ENCODE results near the gene U2AF2.

U2AF2 gene

DNA sequence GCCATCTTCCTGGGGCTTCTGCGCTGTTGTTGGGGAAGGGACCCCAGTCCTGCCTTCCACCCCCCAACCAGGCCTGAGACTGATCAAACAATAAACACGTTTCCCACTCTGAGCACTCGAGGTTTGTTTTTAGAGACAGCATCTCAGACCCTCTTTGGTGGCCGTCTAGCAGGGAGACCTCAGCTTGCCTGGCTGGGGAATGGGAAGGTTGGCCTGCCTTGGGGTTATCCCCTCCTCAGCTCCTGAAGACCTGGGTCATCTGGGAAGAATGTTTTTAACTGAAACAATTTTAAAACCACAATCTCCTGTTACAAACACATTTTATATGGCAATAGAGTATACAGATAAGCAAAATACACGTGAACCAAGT, 9.3 kb upstream of the U2AF2 start:
- Histone ChIP-seq H3K9me3 (ENCODE audit: control insufficient read depth, insufficient read depth, low read depth, low read length) (no peaks in the 10 kb centered on the region), H3K27ac (ENCODE audit: extremely low read depth, low read depth, low read length) (no peak overlapping the region), H3K4me1 (ENCODE audit: control insufficient read depth, insufficient read depth, low read length) (peaks cover 22% of the 10 kb centered on the region), H3K4me3 (ENCODE audit: low read depth, low read length) (no peak overlapping the region), H3K36me3 (ENCODE audit: control insufficient read depth in 2 of 2, insufficient read depth in 1 of 2, low read length in 2 of 2) (peaks cover 12 to 28% of the 10 kb centered on the region in 2 experiments; a peak in 2 of 3 replicates)
- CTCF ChIA-PET, result interaction anchor here (0.6 to 3.0 kb wide), 7 partner anchors 8 to 842 kb away, joined by 3 to 37 read pairs (median 3); no protein-coding TSS in a partner anchor
- POLR2A ChIA-PET, result interaction anchor here (0.9 to 3.3 kb wide), 5 partner anchors 9 to 47 kb away, joined by 3 to 16 read pairs (median 5); partner anchors contain the start of genes FIZ1 and U2AF2
- TF ChIP-seq, protein P1, sequence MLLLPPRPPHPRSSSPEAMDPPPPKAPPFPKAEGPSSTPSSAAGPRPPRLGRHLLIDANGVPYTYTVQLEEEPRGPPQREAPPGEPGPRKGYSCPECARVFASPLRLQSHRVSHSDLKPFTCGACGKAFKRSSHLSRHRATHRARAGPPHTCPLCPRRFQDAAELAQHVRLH (tag by site-specific recombination; IDR thresholded peaks at IDR 0.05), result no peak
- TF ChIP-seq, protein P2, sequence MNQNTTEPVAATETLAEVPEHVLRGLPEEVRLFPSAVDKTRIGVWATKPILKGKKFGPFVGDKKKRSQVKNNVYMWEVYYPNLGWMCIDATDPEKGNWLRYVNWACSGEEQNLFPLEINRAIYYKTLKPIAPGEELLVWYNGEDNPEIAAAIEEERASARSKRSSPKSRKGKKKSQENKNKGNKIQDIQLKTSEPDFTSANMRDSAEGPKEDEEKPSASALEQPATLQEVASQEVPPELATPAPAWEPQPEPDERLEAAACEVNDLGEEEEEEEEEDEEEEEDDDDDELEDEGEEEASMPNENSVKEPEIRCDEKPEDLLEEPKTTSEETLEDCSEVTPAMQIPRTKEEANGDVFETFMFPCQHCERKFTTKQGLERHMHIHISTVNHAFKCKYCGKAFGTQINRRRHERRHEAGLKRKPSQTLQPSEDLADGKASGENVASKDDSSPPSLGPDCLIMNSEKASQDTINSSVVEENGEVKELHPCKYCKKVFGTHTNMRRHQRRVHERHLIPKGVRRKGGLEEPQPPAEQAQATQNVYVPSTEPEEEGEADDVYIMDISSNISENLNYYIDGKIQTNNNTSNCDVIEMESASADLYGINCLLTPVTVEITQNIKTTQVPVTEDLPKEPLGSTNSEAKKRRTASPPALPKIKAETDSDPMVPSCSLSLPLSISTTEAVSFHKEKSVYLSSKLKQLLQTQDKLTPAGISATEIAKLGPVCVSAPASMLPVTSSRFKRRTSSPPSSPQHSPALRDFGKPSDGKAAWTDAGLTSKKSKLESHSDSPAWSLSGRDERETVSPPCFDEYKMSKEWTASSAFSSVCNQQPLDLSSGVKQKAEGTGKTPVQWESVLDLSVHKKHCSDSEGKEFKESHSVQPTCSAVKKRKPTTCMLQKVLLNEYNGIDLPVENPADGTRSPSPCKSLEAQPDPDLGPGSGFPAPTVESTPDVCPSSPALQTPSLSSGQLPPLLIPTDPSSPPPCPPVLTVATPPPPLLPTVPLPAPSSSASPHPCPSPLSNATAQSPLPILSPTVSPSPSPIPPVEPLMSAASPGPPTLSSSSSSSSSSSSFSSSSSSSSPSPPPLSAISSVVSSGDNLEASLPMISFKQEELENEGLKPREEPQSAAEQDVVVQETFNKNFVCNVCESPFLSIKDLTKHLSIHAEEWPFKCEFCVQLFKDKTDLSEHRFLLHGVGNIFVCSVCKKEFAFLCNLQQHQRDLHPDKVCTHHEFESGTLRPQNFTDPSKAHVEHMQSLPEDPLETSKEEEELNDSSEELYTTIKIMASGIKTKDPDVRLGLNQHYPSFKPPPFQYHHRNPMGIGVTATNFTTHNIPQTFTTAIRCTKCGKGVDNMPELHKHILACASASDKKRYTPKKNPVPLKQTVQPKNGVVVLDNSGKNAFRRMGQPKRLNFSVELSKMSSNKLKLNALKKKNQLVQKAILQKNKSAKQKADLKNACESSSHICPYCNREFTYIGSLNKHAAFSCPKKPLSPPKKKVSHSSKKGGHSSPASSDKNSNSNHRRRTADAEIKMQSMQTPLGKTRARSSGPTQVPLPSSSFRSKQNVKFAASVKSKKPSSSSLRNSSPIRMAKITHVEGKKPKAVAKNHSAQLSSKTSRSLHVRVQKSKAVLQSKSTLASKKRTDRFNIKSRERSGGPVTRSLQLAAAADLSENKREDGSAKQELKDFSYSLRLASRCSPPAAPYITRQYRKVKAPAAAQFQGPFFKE (tag by site-specific recombination; IDR thresholded peaks at IDR 0.05; ENCODE audit: borderline replicate concordance), result no peak
- no peak for TF ChIP-seq ZXDB (tag by site-specific recombination; IDR thresholded peaks at IDR 0.05)
- TF ChIP-seq ZNF514 (tag by site-specific recombination; IDR thresholded peaks at IDR 0.05), result no peak
- TF ChIP-seq ZFP37 (tag by site-specific recombination; IDR thresholded peaks at IDR 0.05), result no peak
- no peak for TF ChIP-seq SP3 (tag by site-specific recombination; IDR thresholded peaks at IDR 0.05)
- TF ChIP-seq, protein P3, sequence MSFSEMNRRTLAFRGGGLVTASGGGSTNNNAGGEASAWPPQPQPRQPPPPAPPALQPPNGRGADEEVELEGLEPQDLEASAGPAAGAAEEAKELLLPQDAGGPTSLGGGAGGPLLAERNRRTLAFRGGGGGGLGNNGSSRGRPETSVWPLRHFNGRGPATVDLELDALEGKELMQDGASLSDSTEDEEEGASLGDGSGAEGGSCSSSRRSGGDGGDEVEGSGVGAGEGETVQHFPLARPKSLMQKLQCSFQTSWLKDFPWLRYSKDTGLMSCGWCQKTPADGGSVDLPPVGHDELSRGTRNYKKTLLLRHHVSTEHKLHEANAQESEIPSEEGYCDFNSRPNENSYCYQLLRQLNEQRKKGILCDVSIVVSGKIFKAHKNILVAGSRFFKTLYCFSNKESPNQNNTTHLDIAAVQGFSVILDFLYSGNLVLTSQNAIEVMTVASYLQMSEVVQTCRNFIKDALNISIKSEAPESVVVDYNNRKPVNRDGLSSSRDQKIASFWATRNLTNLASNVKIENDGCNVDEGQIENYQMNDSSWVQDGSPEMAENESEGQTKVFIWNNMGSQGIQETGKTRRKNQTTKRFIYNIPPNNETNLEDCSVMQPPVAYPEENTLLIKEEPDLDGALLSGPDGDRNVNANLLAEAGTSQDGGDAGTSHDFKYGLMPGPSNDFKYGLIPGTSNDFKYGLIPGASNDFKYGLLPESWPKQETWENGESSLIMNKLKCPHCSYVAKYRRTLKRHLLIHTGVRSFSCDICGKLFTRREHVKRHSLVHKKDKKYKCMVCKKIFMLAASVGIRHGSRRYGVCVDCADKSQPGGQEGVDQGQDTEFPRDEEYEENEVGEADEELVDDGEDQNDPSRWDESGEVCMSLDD (tag by site-specific recombination; IDR thresholded peaks at IDR 0.05), result no peak
- TF ChIP-seq ZNF416 (tag by site-specific recombination; IDR thresholded peaks at IDR 0.05), result no peak
- TF ChIP-seq WT1 (tag by site-specific recombination; IDR thresholded peaks at IDR 0.05), result no peak
- no peak for TF ChIP-seq ZNF623 (tag by site-specific recombination; IDR thresholded peaks at IDR 0.05)
- TF ChIP-seq ZNF48 (tag by site-specific recombination; IDR thresholded peaks at IDR 0.05), result no peak
- no peak for TF ChIP-seq ZNF112 (tag by site-specific recombination; IDR thresholded peaks at IDR 0.05)
- no peak for TF ChIP-seq ZBTB7A (tag by site-specific recombination; IDR thresholded peaks at IDR 0.05; ENCODE audit: low read depth)
- TF ChIP-seq ZNF549 (tag by site-specific recombination; IDR thresholded peaks at IDR 0.05), result no peak
- TF ChIP-seq ZNF624 (tag by site-specific recombination; IDR thresholded peaks at IDR 0.05), result no peak
- TF ChIP-seq, protein P4, sequence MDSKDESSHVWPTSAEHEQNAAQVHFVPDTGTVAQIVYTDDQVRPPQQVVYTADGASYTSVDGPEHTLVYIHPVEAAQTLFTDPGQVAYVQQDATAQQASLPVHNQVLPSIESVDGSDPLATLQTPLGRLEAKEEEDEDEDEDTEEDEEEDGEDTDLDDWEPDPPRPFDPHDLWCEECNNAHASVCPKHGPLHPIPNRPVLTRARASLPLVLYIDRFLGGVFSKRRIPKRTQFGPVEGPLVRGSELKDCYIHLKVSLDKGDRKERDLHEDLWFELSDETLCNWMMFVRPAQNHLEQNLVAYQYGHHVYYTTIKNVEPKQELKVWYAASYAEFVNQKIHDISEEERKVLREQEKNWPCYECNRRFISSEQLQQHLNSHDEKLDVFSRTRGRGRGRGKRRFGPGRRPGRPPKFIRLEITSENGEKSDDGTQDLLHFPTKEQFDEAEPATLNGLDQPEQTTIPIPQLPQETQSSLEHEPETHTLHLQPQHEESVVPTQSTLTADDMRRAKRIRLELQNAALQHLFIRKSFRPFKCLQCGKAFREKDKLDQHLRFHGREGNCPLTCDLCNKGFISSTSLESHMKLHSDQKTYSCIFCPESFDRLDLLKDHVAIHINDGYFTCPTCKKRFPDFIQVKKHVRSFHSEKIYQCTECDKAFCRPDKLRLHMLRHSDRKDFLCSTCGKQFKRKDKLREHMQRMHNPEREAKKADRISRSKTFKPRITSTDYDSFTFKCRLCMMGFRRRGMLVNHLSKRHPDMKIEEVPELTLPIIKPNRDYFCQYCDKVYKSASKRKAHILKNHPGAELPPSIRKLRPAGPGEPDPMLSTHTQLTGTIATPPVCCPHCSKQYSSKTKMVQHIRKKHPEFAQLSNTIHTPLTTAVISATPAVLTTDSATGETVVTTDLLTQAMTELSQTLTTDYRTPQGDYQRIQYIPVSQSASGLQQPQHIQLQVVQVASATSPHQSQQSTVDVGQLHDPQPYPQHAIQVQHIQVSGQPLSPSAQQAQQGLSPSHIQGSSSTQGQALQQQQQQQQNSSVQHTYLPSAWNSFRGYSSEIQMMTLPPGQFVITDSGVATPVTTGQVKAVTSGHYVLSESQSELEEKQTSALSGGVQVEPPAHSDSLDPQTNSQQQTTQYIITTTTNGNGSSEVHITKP (tag by site-specific recombination; IDR thresholded peaks at IDR 0.05), result no peak
- TF ChIP-seq ZNF555 (tag by site-specific recombination; conservative IDR thresholded peaks at IDR 0.05), result no peak
- no peak for TF ChIP-seq ZNF157 (tag by site-specific recombination; IDR thresholded peaks at IDR 0.05)
- no peak for TF ChIP-seq ZBTB8A (tag by site-specific recombination; IDR thresholded peaks at IDR 0.05)
- TF ChIP-seq ZNF214 (tag by site-specific recombination; IDR thresholded peaks at IDR 0.05; ENCODE audit: borderline replicate concordance), result no peak

Data from HEK293 (cell line).